ENCODE data around the gene PRADC1.

DNA sequence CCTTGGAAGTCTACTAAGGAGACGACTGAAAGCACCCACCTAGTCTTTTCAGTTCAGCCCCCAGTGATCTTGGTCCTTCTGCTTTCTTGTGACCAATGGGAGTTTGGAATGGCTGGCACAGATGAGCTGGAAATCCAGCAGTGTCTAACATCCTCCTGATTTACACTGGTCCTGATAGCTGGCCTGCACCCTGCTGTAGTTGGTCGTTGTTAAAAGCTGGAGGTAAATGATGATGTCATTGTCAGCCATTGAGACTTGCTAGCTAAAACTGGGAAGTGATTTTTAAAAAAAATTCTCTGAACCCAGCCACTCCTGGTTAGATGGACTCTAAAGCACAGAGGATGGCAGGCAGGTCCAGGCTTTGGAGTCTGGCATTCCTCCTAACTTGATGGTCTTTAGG lies 20.4 kb upstream of the PRADC1 start:
- TF ChIP-seq, protein P1, sequence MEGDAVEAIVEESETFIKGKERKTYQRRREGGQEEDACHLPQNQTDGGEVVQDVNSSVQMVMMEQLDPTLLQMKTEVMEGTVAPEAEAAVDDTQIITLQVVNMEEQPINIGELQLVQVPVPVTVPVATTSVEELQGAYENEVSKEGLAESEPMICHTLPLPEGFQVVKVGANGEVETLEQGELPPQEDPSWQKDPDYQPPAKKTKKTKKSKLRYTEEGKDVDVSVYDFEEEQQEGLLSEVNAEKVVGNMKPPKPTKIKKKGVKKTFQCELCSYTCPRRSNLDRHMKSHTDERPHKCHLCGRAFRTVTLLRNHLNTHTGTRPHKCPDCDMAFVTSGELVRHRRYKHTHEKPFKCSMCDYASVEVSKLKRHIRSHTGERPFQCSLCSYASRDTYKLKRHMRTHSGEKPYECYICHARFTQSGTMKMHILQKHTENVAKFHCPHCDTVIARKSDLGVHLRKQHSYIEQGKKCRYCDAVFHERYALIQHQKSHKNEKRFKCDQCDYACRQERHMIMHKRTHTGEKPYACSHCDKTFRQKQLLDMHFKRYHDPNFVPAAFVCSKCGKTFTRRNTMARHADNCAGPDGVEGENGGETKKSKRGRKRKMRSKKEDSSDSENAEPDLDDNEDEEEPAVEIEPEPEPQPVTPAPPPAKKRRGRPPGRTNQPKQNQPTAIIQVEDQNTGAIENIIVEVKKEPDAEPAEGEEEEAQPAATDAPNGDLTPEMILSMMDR (IDR thresholded peaks at IDR 0.05) = no peak
- TF ChIP-seq POLR2A (IDR thresholded peaks at IDR 0.05) = no peak
